ENCODE results near the gene GET4.

DNA sequence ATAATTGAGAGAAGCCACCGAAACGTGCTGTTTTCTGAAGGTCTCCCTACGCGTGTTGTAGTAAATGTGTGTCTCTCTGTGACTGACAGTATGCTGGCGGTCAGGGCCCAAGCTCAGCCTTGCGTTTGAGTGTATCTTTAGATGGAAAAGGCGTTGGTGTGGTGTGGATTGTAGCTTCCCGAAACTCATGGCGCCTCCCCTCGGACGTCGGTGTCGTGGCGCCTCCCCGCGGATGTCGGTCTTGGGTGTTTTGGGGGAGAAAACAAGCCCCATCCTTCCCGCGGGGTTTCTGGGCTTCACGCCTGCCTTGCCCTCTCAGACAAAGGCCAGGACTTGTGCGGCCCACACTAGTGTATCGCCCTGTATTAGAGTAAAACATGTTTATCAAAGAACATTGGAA lies 31.3 kb upstream of the GET4 start:
- TF ChIP-seq, protein P1, sequence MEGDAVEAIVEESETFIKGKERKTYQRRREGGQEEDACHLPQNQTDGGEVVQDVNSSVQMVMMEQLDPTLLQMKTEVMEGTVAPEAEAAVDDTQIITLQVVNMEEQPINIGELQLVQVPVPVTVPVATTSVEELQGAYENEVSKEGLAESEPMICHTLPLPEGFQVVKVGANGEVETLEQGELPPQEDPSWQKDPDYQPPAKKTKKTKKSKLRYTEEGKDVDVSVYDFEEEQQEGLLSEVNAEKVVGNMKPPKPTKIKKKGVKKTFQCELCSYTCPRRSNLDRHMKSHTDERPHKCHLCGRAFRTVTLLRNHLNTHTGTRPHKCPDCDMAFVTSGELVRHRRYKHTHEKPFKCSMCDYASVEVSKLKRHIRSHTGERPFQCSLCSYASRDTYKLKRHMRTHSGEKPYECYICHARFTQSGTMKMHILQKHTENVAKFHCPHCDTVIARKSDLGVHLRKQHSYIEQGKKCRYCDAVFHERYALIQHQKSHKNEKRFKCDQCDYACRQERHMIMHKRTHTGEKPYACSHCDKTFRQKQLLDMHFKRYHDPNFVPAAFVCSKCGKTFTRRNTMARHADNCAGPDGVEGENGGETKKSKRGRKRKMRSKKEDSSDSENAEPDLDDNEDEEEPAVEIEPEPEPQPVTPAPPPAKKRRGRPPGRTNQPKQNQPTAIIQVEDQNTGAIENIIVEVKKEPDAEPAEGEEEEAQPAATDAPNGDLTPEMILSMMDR (IDR thresholded peaks at IDR 0.05): no peak
- no peak for TF ChIP-seq POLR2A (IDR thresholded peaks at IDR 0.05)

Data from body of pancreas (tissue), 4 donors.